HG02588 (cell line): ENCODE data around the gene DAPK1.

ENCODE experiments used
- ATAC-seq: cut with Tn5 transposase; IDR thresholded peaks from one replicate; pipeline ENCODE4 v1.9.1; 2021; ENCODE audit warnings: mild to moderate bottlenecking, moderate library complexity; ENCODE audit not compliant: unreplicated experiment

Gene DAPK1

DNA sequence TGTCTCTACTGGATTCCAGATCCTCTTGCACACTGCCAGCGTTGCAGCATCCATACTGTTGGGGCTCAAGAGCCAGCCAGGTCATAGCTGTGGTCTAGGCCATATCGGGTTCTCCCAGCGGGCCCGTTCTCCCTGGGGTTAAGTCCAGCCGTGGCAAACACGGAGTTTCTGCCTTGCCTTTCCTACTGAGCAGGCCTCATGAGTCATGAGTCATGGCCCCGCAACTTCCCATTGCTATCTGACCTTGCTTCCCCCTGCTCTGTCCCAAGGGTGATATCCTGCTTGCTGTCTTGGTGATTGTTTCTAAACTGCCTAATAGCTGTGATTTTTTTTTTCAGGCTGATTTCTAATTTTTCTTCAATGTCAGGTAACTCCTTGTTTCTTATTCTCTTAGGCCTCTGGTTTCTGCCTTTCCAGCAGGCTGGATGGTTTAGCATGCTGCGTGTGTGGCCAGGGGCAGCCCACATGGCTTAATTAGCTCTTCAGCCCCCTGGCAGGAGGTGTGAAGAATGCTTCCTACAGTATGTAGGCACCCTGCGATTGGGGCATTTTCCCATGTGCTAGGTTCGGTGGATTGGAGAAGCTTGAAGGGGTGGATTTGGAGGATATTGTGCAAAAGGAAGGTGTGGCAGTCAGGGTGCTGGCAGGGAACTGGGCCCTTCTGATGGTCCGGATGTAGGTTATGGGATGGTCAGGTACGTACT is 18.7 kb downstream of the DAPK1 start:
- ATAC-seq = no peak

DNA sequence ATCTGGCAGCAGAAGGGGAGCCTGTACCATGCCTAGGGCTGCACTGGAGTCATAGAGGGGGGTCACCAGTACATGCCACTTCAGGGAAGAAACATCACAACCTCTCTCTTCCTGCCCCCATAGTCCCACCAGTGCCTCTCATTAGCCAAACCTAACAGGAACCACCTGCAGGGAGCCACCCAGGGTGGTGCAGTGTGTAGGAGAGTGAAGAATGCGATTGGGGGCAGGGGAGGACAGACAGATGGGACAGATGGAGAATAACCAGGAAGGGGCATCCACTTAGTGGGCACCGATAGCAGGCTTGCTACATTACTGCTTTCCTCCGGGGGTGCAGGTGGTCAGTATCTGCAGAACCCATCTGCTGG is 19.2 kb downstream of the DAPK1 start:
- ATAC-seq = no peak

DNA sequence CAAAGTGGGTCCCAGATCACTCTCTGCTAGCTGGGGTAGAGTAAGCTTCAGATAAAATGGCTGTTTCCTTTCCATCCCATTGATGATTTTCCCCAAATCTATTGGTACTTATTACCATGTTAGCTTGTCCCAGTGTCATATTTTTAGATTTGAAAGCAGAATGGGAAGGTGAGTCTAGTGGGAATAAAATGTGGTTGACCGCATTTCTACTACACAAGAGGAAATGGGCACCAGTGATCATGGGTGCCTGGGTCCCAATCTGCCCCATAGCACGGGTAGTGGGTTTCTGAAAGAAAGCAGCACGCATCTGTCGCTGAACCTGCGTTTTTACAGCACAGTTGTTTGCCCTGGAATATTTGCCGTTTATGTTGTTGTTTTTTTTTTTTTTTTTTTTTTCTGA is 20.1 kb downstream of the DAPK1 start:
- ATAC-seq = no peak

DNA sequence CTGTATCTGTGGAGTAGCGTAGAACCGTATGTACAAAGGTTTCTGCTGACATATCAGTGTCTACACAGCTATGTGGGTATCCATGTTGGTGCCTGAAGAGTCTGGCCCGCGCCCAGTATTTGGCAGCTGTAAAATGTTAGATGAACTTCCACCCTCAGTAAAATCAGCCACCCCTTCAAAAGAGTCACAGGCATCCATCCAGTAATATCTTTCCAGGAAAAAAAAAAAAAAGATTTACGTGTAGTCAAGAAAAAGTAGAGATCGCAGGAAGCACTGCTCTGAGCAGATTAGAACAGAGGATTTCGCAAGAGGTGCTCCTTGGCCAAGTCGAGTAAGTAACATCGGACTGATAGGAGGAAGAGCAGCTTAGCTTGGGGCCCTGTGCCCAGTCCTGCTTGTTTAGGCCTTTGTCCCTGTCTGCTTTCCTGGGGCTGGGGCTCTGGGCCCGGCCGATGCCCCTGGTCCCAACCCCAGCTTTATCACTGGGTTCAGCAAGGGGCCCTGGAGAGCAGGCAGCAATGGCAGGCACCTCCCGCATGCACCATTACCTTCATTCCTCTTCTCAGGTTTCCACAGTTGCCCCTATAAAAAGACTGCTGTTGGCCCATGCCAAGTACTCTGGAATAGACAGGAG is 21.2 kb downstream of the DAPK1 start:
- no peak for ATAC-seq

DNA sequence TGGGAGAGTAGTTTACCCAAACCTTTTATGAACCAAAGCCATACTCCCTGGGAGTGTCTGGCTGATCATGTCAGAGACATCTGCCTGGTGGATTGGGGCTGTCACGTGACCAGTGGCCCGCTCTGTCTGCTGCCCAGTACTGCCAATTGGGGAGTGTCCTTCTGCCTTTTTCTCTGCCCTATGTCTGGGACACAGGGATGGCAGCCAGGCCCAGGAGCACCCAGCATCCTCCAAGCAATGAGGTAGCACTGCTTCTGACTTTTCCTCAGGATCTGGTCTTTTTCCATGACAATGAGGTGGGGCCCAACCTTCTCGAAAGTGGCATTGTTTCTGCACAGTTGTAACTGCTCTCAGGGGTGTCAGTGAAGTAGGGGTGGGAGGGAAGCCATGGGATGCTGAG is 21.8 kb downstream of the DAPK1 start:
- ATAC-seq = no peak

DNA sequence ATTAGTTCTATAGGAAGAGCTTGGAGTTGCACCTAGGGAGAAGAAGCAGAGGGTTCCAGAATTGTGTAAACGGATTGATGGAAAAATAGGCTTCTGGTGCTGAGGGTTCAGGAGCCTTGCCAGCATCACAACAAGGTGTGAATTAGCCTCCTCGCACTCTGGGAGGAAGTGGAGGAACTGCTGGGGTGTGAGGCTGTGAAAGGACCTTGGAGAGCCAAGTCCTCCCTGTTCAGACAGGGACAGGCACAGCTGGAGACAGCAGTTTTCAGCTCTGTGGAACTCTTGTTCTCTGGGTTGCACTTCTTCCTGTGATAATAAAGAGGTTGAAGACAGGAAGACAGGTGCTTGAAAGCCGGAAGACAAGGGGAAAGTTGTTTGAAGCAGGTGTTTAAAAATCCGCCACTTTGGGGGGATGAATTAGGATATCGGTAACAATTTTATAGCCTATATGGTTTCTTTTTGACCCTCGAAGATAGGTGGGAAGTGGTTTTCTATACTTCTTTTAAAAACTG is 22.6 kb downstream of the DAPK1 start:
- no peak for ATAC-seq

DNA sequence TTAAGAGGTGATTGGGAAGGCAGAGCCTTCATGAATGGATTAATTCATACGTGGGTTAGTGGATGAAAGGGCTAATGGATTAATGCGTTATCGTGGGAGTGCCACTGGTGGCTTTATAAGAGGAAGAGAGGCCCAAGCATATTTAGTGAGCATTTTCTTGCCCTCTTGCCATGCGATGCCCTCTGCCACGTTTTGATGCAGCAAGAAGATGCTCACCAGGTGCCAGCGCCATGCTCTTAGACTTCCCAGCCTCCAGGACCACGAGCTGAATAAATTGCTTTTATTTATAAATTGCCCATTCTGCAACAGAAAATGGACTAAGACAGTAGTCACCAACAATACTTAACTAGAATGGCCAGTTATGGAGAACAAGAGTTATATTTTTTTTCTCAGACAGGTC is 24.2 kb downstream of the DAPK1 start:
- no peak for ATAC-seq

DNA sequence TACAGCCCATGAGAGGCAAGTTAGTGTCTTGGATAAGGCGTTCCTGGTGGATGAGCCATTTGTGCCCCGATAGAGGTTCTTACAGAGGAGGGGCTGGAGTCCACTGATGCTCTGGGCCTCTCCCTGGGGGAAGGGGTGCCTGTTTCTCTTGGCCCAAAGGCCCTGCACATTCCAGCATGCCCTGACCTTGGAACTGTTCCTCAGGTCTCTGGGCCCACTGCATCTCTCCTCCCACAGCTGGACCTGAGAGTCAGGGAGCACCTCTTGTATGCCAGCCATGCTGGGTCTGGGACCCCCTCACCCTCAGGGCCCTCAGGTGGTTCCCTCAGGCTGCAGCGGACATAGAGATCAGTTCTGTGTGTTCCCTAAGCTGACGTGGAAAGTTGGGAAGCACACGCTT is 26.4 kb downstream of the DAPK1 start:
- ATAC-seq = no peak

DNA sequence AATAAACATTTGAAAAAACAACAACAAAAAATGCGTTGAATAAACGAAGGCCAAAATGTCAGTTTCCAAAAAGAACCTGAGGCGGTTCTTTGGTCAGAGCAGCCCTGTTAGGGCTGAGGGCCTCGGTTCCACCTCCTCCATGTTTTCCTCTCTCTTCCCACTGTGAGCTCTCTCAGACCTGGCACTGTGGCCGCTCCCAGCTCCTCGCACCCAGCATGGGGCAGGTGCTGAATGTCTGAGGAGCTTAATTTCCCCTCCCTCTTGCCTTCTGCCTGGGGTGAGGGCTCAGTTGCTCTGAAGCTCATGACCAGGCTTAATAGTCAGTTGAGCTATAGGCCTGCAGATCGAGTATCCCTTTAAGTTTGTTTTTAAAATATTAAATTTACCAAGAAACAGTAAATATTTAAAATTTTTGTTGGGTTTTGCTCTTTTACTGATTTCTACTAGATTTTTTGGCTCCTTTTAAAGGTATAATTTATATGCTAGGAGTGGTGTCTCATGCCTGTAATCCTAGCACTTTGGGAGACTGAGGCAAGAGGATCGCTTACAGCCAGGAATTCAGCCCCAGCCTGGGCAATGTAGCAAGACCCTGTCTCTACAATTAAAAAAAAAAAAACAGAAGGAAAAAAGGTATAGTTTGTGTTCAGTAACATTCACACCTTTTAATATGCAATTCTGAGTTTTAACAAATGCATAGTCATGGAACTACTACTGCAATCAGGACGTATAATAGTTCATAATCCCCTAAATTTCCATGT is 28.1 kb downstream of the DAPK1 start:
- no peak for ATAC-seq

DNA sequence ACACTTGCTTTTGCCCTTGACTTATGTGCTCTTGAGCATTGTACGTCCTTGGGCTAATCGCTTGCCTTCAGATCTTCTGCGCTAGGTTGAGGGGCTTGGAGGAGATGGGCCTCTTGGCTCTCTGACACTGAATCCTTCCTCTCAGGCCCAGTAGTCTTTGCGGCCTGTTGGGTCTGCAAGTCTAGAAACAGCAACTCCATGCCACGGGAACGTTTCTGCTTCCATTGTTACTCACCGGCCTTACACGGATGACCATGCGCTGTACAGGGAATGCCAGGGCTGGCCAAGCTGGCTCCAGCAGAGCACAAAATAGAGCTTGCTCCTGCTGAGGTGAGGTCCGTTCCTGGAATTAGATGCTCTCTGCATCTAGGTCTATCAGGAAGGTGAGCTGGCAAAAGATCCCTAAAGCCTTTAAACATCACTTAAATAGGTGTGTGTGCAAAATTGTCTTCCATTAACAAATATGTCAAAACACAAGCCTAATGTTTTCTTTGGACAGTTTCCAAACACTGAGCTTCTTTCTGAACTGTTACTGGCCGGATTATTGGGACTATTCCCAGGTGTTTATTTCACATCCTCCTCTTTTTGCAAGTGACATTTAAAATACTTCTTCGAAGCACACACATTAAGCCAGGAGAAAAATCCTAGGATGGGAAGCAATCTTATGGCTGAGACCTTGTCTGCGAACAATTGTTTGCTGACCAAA is 29.7 kb downstream of the DAPK1 start:
- no peak for ATAC-seq

DNA sequence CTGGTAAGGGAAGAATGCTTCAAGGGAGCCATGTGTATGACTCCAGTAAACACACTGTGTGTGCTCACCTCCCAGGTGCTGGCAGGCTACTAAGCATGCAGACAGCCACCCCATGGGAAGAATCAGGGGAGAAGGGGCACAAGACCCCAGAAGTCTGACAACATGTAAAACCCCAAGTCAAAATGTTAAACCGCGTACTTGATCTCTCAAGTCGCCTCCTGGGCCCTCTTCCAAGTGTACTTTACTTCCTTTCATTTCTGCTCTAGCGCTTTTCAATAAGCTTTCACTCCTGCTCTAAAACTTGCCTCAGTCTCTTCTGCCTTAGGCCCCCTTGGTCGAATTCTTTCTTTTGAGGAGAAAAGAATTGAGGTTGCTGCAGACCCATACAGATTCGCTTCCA is 31.3 kb downstream of the DAPK1 start:
- ATAC-seq = no peak

DNA sequence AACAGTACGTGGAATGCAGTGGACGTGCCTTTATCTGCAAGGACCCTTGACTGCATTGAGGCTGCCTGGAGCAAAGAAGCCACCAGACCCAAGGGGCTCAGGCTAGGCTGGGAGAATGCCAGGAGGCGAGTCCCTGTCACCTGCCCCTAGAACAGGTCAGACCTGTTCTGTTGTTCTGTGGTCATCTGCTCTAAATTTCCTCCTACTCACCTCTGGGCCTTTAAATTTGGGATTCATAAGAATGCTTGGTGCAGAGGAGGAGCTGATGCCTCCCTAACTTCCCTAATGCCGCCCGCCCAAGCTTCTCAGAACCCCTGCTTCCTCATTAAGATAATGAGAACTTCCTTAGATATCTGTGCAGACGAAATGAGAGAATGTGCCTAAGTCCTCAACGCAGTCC is 32.0 kb downstream of the DAPK1 start:
- no peak for ATAC-seq

DNA sequence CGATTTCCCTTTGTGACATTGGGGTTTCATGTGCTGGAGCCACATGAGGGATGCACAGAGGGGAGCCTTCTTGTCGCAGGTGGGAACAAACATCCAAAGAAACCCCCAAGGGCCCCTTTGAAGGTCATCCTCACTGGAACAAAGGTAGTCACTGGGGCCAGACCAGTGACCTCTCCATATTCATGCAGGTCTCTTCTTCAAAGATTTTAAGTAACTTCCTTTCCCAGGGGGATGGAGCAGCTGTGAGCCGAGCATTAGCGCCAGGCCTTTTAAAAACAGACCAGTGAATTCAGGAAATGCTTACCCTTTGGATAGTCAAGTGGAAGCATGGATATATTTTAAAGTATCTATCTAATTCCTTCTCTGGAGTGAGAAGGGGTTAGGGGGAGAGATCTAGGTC is 33.0 kb downstream of the DAPK1 start:
- no peak for ATAC-seq

DNA sequence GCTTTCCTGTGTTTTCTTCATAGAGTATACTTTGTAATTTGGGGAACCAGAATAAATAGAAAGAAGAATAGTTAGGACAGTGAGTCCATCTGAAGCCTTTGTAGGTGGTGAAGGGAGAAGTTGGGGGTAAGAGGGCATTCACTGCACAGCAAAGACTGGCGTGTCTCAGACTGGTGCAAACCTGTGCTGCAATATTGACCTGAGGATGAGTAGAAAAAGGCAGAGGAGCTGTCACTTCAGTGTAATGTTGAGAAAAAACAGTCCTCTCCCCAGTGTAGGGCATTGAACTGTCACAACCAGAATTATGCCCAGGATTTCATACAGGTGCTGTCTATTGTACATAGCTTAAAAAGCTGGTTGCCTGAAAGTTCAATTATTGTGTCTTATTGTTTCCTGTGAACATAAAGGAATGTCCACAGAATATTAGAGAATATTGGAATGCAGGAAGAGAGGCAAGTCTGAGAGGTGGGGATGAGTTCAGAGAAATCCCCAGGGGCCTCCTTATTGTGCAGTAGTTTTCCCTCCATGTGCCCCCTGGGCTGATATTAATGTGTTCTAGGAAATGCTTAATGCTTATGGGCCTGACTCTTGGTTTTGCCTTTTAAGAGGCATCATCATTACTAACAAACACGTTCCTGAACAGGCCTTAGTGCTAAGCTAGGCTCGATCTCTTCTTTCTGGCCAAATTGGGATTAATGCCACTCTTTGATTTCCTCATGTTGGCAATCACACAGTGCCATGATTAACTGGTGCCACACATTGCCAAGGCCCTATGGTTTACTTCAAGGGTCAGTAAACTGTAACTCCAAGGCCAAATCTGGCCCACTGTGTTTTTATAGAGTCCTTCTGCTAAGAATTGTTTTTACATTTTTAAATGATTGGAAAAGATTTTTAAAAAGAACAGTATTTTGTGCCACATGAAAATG is 34.0 kb downstream of the DAPK1 start:
- ATAC-seq = no peak

DNA sequence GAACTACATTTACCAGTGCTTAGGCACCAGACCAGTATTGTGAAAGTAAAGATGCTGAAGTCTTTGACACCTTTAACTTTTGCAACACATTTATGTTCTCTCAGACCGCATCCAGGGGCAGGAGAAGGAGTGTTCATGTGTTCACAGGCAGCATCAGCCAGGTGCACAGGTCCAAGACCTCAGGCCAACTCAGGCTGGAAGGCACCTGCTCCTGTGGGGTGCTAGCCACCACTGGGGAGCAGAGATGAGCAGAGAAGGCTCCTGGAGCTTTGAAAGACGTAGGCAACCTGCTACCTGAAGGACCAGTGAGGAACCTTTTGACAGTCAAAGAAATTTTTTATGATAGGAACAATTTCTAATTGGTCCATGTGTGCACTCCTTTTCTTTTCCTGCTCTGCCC is 35.6 kb downstream of the DAPK1 start:
- no peak for ATAC-seq

DNA sequence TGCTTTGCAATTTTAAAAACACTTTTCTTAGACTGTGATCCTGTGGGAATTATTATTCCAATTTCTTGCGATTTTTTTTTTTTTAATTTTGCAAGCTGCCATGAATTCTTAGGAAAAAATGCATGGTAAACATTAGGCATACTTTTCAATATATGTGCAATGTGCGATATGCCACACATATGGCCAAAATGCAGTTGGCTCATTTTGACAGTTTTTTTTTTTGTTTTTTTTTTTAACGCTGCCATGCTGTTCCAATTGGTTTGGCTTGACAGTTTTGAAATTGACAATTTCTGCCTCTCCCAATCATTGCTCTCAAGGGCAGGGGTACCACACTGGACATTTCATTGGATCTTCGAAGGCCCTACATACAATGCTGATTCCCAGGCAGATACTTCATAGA is 36.4 kb downstream of the DAPK1 start:
- ATAC-seq = no peak

DNA sequence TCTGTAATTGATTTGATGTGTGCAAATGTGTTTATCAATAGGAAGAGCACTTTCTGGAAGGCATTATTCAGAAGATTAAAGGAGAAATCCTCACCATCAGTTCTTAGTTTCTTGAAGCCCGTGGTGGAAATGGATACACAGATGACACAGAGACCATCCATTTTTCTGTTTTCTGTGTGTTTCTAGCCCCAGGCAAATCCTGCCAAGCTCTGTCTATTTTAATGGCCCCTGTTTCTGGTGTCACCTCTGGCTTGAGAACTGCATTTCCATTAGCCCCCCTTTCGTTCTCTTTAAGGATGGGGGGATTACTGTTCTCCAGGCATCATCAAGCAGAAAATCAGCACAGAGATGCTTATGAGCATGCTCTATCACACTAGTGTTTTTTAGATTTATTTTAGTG is 37.3 kb downstream of the DAPK1 start:
- no peak for ATAC-seq

DNA sequence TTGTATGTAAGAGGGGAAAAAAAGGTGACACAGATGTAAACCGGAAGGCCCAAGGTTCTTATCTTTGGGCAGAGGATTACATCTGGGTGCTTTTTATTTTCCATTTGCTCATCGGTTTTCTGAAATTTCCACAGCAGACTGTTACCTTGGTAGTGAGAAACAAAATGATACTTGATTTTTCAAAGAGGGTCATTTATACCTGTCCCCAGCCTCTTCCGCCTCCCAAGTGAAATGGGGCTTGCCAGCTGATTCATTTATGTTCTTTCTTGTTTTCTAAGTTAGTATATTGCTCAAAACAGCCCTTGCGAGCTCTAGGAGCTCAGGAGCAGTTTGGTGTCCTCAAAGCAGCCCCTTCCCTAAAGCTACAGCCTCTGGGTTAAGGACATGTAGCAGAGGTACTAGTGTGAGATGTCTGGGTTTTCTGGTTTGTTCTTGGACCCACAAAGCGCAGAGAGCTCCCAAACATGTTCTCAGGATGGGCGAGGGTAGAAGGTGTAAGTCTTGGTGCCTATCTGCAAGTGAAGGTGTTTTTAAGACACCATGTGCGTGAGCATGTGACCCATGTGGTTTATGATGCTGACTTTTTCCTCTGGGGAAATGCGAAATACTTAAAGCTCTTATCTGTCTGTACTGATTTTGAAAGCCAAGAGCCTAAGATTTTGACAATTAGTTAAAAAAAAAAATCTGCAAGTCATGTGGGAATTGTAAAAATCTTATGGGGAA is 38.3 kb downstream of the DAPK1 start:
- peak; percentile 79 for ATAC-seq

DNA sequence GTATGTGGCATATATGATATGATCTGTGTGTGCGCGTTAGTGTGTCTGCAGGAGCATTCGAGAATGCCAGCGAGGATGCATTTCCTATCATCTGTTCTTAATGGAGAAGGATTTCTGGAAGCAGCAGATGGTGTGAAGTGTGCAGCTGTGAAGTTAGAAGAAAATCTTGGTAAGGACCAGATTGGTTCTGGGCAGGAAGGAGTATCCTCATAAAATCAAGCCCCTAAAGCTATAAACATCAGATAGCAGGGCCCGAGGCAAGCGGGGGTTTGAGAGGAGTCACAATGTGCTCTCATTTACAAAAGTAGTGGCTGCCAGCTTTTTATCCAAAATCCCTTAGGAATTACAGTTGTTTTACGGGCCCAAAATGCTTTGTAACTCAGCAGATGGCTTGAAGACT is 40.0 kb downstream of the DAPK1 start:
- no peak for ATAC-seq
